Stimulated activated CD4-positive, alpha-beta T cell treated with anti-CD3 and anti-CD28 coated beads, Interleukin-15, amount 100 ng/mL, for 48 hours (primary cell): ENCODE results near the gene FITM1.

ENCODE experiments used
- DNase-seq, 2 donors: peaks; one replicate each; pipeline ENCODE4 v3.0.0-alpha.2; 2020; ENCODE audit warnings: low read depth in 2 of 2

FITM1 gene

DNA sequence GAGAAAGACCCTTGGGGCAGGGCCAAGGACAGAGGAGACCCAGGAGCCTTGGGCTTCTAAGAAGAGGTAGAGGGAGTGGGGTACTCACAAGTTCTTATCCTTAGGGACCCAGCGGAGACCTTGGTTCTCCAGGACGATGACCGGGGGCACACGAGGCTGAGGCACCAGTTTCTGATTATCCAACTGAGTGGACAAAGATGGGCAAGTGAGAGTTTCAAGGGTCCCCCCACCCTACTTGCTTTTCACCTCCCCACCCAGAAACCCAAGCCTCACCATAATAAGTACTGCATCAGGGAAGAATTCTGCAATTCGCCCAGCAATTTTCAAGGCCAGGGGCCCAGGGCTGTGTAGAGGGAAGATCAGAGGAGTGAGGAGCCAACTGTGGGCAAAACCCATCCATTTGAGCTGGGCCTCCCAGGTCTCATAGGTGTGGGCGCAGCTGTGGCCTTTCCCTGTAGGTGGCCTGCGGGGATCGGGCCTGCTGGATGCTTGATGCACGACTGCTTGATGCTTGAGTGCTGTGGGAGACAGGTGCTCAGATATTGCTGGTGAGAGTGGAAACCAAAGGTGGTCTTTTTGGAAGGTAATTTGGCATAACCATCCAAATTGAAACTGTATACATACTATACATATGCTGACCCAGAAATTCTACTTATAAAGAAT lies 8.9 kb downstream of the FITM1 start:
- DNase-seq: no peak

DNA sequence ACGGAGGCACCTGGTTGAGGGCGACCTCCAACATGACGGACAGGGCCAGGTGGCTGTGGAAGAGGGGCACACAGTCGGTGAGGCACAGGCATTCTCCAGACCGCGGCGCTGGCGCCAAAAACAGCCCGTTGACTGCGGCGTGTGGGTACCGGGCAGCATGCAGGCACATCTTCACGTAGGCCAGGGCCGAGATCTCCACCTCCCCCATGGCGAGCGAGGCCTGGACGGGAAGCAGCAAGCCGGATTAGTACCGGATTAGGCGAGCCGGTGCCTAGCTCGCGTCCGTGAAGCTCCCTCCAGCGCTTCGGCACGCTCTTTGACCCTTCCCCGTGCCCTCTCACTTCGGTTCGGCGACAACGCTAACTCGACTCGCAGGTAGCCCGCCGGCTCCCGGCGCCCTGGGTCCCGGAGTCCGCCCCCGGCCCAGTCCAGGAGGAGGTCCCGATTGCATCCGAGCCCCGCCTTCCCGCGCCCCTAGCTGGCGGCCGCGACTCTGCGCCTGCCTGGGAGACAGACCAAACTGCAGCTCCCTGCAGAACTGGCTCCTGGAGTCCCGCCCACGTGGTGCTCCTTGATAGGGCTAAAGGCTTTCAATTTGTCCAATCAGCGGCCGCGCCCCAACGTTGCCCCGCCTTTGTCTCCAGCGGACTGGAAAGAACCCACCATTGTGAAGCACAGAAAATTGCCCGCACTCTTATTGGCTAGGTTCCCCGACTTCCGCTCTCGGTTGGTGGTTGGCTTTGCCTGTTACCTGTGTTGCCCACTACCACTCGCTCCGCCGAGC lies 10.8 kb downstream of the FITM1 start, which contains the start of gene EMC9:
TSS of gene EMC9 (minus strand) at position 495 of the 784 bp plus-strand sequence. CDS start at position 208, 287 bp downstream.
- peak; percentile 100 for DNase-seq

DNA sequence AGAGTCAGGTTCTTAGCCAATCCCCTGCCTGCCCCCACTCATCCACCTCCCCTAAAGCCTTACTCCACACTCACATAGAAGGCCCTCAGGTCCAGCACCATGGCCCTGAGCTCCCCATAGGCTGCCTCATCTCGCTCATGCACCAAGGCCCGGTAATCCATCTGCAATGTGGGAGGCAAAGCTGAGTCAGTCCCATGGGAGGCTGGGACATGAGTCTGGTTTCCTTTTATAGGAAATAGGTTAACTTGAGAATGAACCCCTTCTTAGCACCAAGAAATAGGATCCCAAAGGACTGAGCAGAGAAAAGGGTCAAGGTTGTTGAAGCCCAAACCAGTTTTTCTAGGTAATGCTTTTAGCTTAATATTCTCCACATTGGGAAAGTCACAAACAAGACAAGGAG lies 13.1 kb downstream of the FITM1 start:
- DNase-seq: no peak

DNA sequence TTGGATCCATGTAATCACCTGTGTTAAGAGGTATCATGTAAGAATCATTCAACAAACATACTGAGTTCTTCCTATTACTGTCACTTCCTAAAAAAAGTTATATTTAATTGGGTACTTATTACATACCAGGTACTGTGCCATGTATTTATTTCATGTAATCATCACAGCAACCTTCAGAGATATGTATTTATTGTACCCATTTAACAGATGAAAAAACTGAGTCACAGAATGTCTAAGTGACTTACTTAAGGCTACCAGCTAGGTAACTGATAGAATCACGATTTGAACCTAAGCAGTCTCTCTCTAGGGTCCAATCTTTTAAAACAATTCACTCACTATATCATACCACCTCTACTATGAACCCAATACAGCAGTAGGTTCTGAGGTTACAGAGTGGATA lies 14.0 kb downstream of the FITM1 start:
- no peak for DNase-seq

- no peak for DNase-seq
These were observed 14.8 kb downstream of the FITM1 start for GRCh38 chr14:24145219-24145618.

GRCh38 chr14:24145690-24146452 lies 15.4 kb downstream of the FITM1 start:
- DNase-seq: no peak

DNA sequence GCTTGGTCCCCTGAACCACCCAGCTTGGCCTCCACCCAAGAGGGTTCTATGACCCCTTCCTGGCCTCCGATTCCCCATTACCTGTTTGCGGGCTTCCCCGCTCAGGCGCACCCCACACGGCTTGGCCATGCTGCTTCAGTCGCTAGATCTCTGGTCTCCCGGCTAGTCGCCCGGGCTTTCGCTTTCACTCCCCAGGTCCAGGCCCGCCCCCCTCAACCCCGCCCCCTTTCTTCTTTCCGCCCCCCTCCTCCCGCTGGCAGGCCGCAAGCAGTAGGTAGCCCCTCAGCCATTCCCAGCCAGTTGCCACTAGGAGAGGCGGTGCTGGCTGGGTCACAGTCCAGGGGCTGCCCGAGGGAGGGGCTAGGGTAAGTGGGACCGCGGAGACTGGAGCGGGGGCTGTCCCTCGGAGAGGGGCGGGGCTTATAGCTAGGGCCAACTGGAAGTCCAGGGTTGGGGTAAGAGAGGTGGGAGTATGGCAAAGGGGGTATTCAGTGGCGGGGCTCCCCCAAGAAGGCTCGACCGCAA lies 16.1 kb downstream of the FITM1 start, which contains the start of gene PSME2:
TSS of gene PSME2 (minus strand) at position 158 of the 525 bp plus-strand sequence. CDS start at position 129, 29 bp downstream.
- DNase-seq: peak; percentile 89 to 92

DNA sequence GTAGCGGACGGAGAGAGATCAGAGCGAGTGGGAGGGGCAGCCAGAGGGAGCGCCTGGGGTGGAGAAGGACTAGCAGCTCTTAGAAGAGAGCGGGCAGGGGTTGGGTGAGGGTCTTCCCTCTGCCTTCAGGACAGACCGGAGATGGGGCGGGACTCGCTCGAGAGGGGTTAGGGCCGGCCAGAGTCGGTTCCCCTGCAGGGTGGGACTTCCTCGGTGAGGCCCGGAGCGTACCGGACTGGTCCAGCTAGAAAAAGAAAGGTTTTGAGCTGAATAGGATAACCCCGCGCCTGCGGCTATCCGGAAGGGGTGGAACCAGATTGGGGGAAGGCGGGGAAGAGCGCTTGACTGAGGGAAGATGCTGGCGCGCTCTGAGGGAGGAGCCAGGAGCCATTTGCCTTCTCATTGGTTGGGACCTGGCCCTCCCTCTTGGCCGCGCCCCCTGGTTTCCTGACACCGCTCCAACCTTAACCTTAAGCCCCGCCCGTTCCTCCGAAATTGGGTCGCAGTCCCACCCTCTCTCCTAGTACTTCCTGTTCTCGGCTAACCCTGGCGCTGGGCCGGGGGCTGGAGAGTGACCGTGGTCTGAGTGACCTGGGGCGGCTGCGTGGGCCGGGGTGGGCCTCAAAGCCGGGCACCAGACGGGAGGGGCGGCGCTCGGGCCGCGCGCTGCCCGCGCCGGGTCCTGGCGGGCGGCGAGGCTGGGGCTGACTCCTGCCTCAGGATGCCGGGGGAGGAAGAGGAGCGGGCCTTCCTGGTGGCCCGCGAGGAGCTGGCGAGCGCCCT lies 16.7 kb downstream of the FITM1 start, which contains the start of gene RNF31:
TSS of gene RNF31 (plus strand) at position 521 of the 783 bp plus-strand sequence. CDS start at position 722, 201 bp downstream.
- DNase-seq: peak; percentile 96 to 98

DNA sequence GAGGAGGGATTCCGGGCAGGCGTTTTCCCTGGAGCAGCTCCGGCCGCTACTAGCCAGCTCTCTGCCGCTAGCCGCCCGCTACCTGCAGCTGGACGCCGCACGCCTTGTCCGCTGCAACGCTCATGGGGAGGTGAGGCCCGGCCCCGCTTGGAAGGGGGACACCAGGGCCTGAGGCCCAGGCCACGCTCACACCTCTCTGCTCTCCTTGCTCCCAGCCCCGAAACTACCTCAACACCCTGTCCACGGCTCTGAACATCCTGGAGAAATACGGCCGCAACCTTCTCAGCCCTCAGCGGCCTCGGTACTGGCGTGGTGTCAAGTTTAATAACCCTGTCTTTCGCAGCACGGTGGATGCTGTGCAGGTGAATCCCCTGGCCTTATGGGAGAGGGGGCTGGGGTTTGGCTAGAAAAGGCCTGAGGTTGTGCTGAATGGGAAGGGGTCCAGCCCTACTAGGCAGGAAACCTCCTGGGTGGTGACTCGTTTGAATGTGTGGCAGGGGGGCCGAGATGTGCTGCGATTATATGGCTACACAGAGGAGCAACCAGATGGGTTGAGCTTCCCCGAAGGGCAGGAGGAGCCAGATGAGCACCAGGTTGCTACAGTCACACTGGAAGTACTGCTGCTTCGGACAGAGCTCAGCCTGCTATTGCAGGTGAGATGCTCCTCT lies 17.4 kb downstream of the FITM1 start:
- DNase-seq: no peak

DNA sequence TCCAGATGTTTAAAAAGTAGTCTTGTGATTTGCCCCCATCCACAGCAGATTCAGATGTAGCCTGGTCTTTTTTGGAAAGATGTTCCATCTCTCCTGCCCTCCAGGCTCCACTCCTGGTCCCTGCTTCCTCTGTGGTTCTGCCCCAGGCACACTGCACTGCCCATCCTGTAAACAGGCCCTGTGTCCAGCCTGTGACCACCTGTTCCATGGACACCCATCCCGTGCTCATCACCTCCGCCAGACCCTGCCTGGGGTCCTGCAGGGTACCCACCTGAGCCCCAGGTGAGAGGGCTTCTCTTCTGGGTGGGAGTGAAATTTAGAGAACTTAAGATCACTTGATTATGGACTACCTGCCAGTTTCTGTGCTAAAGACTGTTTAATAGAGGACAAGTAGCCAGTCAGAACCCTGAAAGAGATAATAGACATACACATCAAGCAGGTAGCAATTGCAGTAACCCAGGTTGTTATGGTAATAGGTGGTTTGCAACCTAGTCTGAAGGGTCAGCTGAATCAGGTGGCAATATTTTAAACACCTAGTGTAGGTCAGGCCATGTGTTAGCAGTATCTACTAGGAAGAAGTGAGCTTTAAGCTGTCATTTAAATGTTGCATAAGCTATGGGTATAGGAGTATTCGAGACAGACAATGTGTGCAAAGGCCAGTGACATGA lies 19.0 kb downstream of the FITM1 start:
- no peak for DNase-seq

GRCh38 chr14:24150061-24150460 lies 19.6 kb downstream of the FITM1 start:
- no peak for DNase-seq

DNA sequence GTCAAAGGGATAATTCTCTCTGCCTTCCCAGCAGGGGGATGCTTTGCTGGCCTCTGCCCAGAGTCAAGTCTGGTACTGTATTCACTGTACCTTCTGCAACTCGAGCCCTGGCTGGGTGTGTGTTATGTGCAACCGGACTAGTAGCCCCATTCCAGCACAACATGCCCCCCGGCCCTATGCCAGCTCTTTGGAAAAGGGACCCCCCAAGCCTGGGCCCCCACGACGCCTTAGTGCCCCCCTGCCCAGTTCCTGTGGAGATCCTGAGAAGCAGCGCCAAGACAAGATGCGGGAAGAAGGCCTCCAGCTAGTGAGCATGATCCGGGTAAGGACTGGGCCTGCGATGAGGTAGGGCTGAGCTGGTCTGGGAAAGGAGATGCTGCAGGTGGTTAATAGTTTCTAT lies 20.1 kb downstream of the FITM1 start:
- DNase-seq: no peak

DNA sequence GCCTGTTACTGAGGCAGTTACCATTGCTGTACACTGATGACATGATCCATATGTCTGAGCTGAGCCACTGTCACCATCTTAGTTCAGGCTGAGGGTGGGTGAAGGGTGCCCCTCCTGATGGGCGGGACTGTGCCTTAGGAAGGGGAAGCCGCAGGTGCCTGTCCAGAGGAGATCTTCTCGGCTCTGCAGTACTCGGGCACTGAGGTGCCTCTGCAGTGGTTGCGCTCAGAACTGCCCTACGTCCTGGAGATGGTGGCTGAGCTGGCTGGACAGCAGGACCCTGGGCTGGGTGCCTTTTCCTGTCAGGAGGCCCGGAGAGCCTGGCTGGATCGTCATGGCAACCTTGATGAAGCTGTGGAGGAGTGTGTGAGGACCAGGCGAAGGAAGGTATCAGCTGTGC lies 20.5 kb downstream of the FITM1 start:
- no peak for DNase-seq

GRCh38 chr14:24151404-24152080 lies 21.1 kb downstream of the FITM1 start:
- DNase-seq: no peak

DNA sequence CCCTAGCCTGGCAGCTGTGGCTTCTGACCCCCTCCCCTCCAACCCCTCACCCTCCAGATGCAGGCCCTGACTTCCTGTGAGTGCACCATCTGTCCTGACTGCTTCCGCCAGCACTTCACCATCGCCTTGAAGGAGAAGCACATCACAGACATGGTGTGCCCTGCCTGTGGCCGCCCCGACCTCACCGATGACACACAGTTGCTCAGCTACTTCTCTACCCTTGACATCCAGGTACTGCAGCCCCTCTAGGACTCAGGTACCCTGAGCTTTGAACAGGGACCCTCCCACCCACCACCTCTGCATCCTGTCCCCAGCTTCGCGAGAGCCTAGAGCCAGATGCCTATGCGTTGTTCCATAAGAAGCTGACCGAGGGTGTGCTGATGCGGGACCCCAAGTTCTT lies 24.6 kb downstream of the FITM1 start:
- no peak for DNase-seq

DNA sequence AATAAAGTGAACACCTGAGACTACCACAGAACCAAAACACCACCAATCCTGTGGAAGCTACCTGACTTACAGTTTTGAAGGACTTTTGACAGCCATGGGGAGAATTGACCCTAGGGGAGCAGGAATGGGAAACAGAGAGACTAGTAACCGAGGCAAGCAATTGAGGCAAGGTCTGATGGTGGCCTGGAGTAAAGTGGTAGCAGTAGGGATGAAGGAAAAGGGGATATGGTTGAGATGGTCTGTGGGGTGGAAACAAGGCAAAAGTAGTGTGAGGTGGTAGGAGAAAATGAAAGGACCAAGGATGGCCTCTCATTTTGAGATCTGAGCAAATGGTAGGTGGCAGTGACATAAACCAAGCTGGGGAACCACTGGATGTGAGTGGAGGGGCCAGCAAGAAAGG lies 26.4 kb downstream of the FITM1 start:
- no peak for DNase-seq

GRCh38 chr14:24157331-24157730 lies 26.9 kb downstream of the FITM1 start:
- DNase-seq: no peak

DNA sequence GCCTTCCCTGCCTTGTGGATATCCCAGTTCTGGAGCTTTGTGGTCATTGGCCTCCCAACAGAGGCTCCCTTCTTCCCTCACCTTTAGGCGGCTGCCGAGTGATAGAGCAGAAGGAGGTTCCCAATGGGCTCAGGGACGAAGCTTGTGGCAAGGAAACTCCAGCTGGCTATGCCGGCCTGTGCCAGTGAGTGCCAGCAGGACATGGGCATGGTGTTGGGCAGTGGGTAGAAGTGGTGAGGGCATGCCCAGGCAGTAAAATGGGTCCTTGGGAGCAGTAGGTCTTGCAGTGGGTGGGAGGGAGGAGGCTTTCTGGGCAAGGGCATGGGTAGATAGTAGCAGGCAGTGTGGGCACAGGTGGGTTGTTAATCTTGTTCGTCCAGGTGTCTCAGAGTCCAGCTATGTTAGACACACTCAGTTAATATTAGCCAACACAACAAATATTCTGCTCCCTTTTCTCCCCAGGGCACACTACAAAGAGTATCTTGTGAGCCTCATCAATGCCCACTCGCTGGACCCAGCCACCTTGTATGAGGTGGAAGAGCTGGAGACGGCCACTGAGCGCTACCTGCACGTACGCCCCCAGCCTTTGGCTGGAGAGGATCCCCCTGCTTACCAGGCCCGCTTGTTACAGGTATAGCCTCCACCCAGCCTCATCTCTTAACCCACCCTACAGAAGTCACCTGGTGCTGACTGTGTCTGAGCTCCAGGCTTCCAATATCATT lies 29.5 kb downstream of the FITM1 start:
- DNase-seq: no peak

DNA sequence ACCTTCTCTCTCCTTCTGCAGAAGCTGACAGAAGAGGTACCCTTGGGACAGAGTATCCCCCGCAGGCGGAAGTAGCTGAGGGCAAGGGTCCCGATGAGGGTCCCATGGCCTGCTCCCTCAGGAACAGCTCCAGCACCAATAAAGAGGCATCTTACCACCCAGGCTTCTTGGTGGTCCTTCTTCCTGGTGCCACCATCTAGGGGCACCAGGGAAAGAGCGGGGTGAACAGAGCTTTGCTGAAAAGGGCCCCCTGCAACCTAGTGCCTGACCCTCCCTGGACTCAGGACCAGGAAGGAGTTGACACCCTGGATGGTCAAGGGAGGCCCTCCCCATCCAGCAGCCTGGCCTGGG lies 30.0 kb downstream of the FITM1 start:
- DNase-seq: no peak
